Measurements from ENCODE around the gene FNDC3A.

The FNDC3A gene

DNA sequence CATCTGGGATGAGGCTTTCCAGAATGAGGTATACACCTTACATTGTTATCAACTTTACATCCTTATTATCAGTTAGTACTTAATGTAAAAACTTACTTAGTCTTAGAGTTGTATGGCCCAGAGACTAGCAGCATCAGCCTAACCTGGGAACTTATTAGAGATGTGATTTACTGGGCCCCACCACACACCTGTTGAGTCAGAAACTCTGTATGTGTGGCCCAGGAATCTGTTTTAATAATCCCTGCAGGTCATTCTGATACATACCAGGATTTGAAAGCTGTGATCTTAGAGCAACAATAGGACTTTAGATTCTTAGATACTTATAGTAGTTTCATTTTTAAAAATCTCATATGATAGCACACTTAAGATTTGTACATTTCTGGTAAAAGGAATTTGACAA lies 17.4 kb downstream of the FNDC3A start:
- peak; percentile 41 for DNase-seq
- Histone ChIP-seq H3F3A (ENCODE audit: insufficient read depth, low read length) (no peaks in the 10 kb centered on the region), H3K36me3 (replicated peaks; ENCODE audit: insufficient read depth, low read length) (no peaks in the 10 kb centered on the region), H4K20me1 (ENCODE audit: insufficient read depth, low read length) (no peaks in the 10 kb centered on the region), H3K4me3 (ENCODE audit: low read length) (no peak overlapping the region), H3K27me3 (replicated peaks; ENCODE audit: insufficient read depth, low read length) (no peaks in the 10 kb centered on the region), H3K27ac (ENCODE audit: low read length) (no peak overlapping the region), H3K4me2 (ENCODE audit: low read depth, low read length) (no peak overlapping the region), H3K79me2 (ENCODE audit: low read length) (peaks cover 97% of the 10 kb centered on the region), H2AFZ (ENCODE audit: low read length) (no peak overlapping the region), H3K9me3 (replicated peaks; ENCODE audit: insufficient read depth, low read length) (no peaks in the 10 kb centered on the region), H3K9me2 (replicated peaks; ENCODE audit: insufficient read depth, low read length) (no peaks in the 10 kb centered on the region), H3K9ac (ENCODE audit: low read length) (no peak overlapping the region), H3K4me1 (ENCODE audit: low read length) (peaks cover 19% of the 10 kb centered on the region)
- TF ChIP-seq EZH2 (optimal IDR thresholded peaks at IDR 0.05; ENCODE audit: low read depth, low read length) (no peak), EZH2phosphoT487 (IDR thresholded peaks at IDR 0.05; ENCODE audit: low read length) (no peak)
- TF ChIP-seq, protein P1, sequence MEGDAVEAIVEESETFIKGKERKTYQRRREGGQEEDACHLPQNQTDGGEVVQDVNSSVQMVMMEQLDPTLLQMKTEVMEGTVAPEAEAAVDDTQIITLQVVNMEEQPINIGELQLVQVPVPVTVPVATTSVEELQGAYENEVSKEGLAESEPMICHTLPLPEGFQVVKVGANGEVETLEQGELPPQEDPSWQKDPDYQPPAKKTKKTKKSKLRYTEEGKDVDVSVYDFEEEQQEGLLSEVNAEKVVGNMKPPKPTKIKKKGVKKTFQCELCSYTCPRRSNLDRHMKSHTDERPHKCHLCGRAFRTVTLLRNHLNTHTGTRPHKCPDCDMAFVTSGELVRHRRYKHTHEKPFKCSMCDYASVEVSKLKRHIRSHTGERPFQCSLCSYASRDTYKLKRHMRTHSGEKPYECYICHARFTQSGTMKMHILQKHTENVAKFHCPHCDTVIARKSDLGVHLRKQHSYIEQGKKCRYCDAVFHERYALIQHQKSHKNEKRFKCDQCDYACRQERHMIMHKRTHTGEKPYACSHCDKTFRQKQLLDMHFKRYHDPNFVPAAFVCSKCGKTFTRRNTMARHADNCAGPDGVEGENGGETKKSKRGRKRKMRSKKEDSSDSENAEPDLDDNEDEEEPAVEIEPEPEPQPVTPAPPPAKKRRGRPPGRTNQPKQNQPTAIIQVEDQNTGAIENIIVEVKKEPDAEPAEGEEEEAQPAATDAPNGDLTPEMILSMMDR (IDR thresholded peaks at IDR 0.05; ENCODE audit: low read length), result no peak

DNA sequence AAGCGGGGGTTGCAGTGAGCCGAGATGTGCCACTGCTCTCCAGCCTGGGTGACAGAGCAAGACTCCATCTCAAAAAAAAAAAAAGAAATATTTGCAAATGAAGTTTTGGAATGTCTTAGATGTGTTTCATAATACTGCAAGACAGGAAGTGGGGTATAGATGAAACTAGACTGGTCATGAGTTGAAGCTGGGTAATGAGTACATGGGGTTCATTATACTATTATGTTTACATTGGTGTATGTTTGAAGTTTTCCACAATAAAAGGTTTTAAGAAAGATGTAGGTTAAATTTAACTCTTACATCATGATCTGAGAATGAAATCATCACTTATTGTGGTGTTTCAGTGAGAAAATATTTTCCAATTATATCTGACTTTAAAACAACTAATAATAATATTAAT lies 19.0 kb downstream of the FNDC3A start:
- Histone ChIP-seq H3K27me3 (replicated peaks; ENCODE audit: insufficient read depth, low read length) (no peaks in the 10 kb centered on the region), H4K20me1 (ENCODE audit: insufficient read depth, low read length) (no peaks in the 10 kb centered on the region), H3K36me3 (replicated peaks; ENCODE audit: insufficient read depth, low read length) (no peaks in the 10 kb centered on the region), H2AFZ (ENCODE audit: low read length) (no peak overlapping the region), H3K4me3 (ENCODE audit: low read length) (no peak overlapping the region), H3K9ac (ENCODE audit: low read length) (no peak overlapping the region), H3K4me2 (ENCODE audit: low read depth, low read length) (no peak overlapping the region), H3K9me2 (replicated peaks; ENCODE audit: insufficient read depth, low read length) (no peaks in the 10 kb centered on the region), H3K9me3 (replicated peaks; ENCODE audit: insufficient read depth, low read length) (no peaks in the 10 kb centered on the region), H3K79me2 (ENCODE audit: low read length) (peaks cover 97% of the 10 kb centered on the region), H3K27ac (ENCODE audit: low read length) (no peak overlapping the region), H3K4me1 (ENCODE audit: low read length) (peaks cover 19% of the 10 kb centered on the region), H3F3A (ENCODE audit: insufficient read depth, low read length) (no peaks in the 10 kb centered on the region)
- TF ChIP-seq, protein P1 (IDR thresholded peaks at IDR 0.05; ENCODE audit: low read length), result no peak
- TF ChIP-seq EZH2phosphoT487 (IDR thresholded peaks at IDR 0.05; ENCODE audit: low read length) (no peak), EZH2 (optimal IDR thresholded peaks at IDR 0.05; ENCODE audit: low read depth, low read length) (no peak)
- DNase-seq, result no peak

DNA sequence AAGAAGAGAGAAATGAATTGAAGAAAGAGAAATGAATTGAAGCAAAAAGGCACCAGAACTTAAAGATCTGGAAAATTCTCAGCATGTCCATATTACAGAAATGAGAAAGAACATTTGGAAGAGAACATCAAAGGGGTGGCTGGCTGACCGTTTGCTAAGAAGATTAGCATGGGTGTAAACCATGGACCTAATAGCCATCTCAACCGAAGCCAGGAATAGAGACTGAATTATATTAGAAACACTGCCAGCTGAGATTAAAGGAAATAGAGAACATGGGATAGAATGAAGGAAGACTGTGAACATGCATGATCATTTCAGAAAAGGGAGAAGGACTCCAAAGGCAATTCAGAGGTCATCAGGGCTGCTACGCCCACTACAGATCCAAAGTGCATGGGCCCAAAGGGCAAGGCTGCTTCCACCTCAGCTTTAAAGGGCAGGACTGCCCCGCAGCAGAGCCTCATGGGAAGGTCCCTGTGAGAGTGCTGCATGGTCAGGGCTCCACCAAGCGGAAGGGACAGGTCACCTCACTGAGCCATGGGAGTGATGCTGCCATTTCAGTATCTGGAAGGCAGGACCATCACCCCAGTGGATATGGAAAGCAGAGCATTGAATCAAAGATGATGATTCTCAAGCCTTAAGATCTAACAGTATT lies 23.1 kb downstream of the FNDC3A start:
- H3K79me2 ChIP-seq (ENCODE audit: low read length), result peaks cover 97% of the 10 kb centered on the region
- TF ChIP-seq EZH2phosphoT487 (IDR thresholded peaks at IDR 0.05; ENCODE audit: low read length), result no peak
- TF ChIP-seq EZH2 (optimal IDR thresholded peaks at IDR 0.05; ENCODE audit: low read depth, low read length), result no peak
- TF ChIP-seq, protein P1 (IDR thresholded peaks at IDR 0.05; ENCODE audit: low read length), result no peak
- H3F3A ChIP-seq (ENCODE audit: insufficient read depth, low read length), result no peaks in the 10 kb centered on the region
- no peaks in the 10 kb centered on the region for H4K20me1 ChIP-seq (ENCODE audit: insufficient read depth, low read length)
- no peak overlapping the region for H3K4me3 ChIP-seq (ENCODE audit: low read length)
- DNase-seq, result no peak
- H3K4me1 ChIP-seq (ENCODE audit: low read length), result peaks cover 9% of the 10 kb centered on the region
- H3K9me2 ChIP-seq (replicated peaks; ENCODE audit: insufficient read depth, low read length), result no peaks in the 10 kb centered on the region
- no peaks in the 10 kb centered on the region for H3K9me3 ChIP-seq (replicated peaks; ENCODE audit: insufficient read depth, low read length)
- H3K27me3 ChIP-seq (replicated peaks; ENCODE audit: insufficient read depth, low read length), result no peaks in the 10 kb centered on the region
- no peak overlapping the region for H3K27ac ChIP-seq (ENCODE audit: low read length)
- no peak overlapping the region for H3K4me2 ChIP-seq (ENCODE audit: low read depth, low read length)
- no peak overlapping the region for H3K9ac ChIP-seq (ENCODE audit: low read length)
- no peak overlapping the region for H2AFZ ChIP-seq (ENCODE audit: low read length)
- H3K36me3 ChIP-seq (replicated peaks; ENCODE audit: insufficient read depth, low read length), result no peaks in the 10 kb centered on the region

Data from MM.1S (cell line).